MM.1S (cell line): Measurements from ENCODE around the gene TMEM9.

ENCODE experiments used
- DNase-seq: peaks from one replicate; pipeline ENCODE4 v3.0.0-alpha.2; 2015
- H2AFZ ChIP-seq: fragments of 300-600 bp; sonication (generic); 2 replicates; pipeline ENCODE4 v1.6.0; 2016; ENCODE audit warnings: antibody characterized with exemption, low read length
- H3F3A ChIP-seq: fragments of 300-600 bp; sonication (generic); 2 replicates; pipeline ENCODE4 v1.6.1; 2016; ENCODE audit warnings: mild to moderate bottlenecking, antibody characterized with exemption, low read length, moderate library complexity, mixed read lengths; ENCODE audit not compliant: insufficient read depth
- H3K27ac ChIP-seq: fragments of 300-600 bp; sonication (generic); 2 replicates; pipeline ENCODE4 v1.5.1; 2016; ENCODE audit warnings: mild to moderate bottlenecking, low read length
- H3K27me3 ChIP-seq: fragments of 300-600 bp; sonication (generic); replicated peaks from 2 replicates; pipeline ENCODE4 v1.6.0; 2016; ENCODE audit warnings: low read length; ENCODE audit not compliant: insufficient read depth
- H3K36me3 ChIP-seq: fragments of 300-600 bp; sonication (generic); replicated peaks from 2 replicates; pipeline ENCODE4 v1.6.1; 2016; ENCODE audit warnings: mild to moderate bottlenecking, low read length, mixed read lengths; ENCODE audit not compliant: insufficient read depth
- H3K4me1 ChIP-seq: fragments of 300-600 bp; sonication (generic); 2 replicates; pipeline ENCODE4 v1.6.1; 2016; ENCODE audit warnings: low read length, mixed read lengths
- H3K4me2 ChIP-seq: fragments of 300-600 bp; sonication (generic); 2 replicates; pipeline ENCODE4 v1.6.0; 2016; ENCODE audit warnings: low read depth, low read length
- H3K4me3 ChIP-seq: fragments of 300-600 bp; sonication (generic); 2 replicates; pipeline ENCODE4 v1.5.1; 2016; ENCODE audit warnings: low read length, mixed read lengths
- H3K79me2 ChIP-seq: fragments of 300-600 bp; sonication (generic); 2 replicates; pipeline ENCODE4 v1.6.1; 2016; ENCODE audit warnings: mixed run types, low read length, mixed read lengths
- H3K9ac ChIP-seq: fragments of 300-600 bp; sonication (generic); 2 replicates; pipeline ENCODE4 v1.6.1; 2016; ENCODE audit warnings: low read length, mixed read lengths
- H3K9me2 ChIP-seq: fragments of 300-600 bp; sonication (generic); replicated peaks from 2 replicates; pipeline ENCODE4 v1.6.1; 2016; ENCODE audit warnings: mild to moderate bottlenecking, low read length, mixed read lengths; ENCODE audit not compliant: insufficient read depth
- H3K9me3 ChIP-seq: fragments of 300-600 bp; sonication (generic); replicated peaks from 2 replicates; pipeline ENCODE4 v1.6.1; 2016; ENCODE audit warnings: mild to moderate bottlenecking, low read length, mixed read lengths; ENCODE audit not compliant: insufficient read depth
- H4K20me1 ChIP-seq: fragments of 300-600 bp; sonication (generic); 2 replicates; pipeline ENCODE4 v1.6.1; 2016; ENCODE audit warnings: mild to moderate bottlenecking, low read length, moderate library complexity, mixed read lengths; ENCODE audit not compliant: insufficient read depth
- CTCF ChIP-seq: fragments of 300-600 bp; sonication (generic); IDR thresholded peaks from 2 replicates; pipeline ENCODE4 v1.5.1; 2016; ENCODE audit warnings: antibody characterized with exemption, low read length, mixed read lengths
- EZH2 ChIP-seq: fragments of 300-600 bp; sonication (generic); optimal IDR thresholded peaks from 2 replicates; pipeline ENCODE3; 2017; ENCODE audit warnings: low read depth, mild to moderate bottlenecking, antibody characterized with exemption, low read length, mixed read lengths
- EZH2phosphoT487 ChIP-seq: fragments of 300-600 bp; sonication (generic); IDR thresholded peaks from 2 replicates; pipeline ENCODE4 v1.6.1; 2018; ENCODE audit warnings: antibody characterized with exemption, low read length

The TMEM9 gene

GRCh38 chr1:201149400-201149799 lies 4.9 kb downstream of the TMEM9 start:
- Histone ChIP-seq H3K4me2 (no peak overlapping the region), H3K79me2 (peaks cover 9% of the 10 kb centered on the region), H3K4me1 (peaks cover 7% of the 10 kb centered on the region; the same call in 1 of the 2 replicates), H3K27me3 (no peaks in the 10 kb centered on the region), H3K4me3 (no peak overlapping the region), H3K27ac (no peak overlapping the region), H3K36me3 (no peaks in the 10 kb centered on the region), H2AFZ (no peak overlapping the region), H3F3A (no peaks in the 10 kb centered on the region), H3K9ac (no peak overlapping the region), H3K9me3 (no peaks in the 10 kb centered on the region), H3K9me2 (no peaks in the 10 kb centered on the region), H4K20me1 (no peaks in the 10 kb centered on the region)
- DNase-seq = peak; percentile 69
- TF ChIP-seq CTCF (peak; percentile 70), EZH2phosphoT487 (no peak), EZH2 (no peak)

- H3K4me1 ChIP-seq = no peaks in the 10 kb centered on the region
- no peak overlapping the region for H2AFZ ChIP-seq
- H3K9me3 ChIP-seq = no peaks in the 10 kb centered on the region
- H3F3A ChIP-seq = no peaks in the 10 kb centered on the region
- no peaks in the 10 kb centered on the region for H3K9me2 ChIP-seq
- no peak overlapping the region for H3K4me2 ChIP-seq
- TF ChIP-seq CTCF = no peak
- TF ChIP-seq EZH2 = no peak
- no peak for TF ChIP-seq EZH2phosphoT487
- no peaks in the 10 kb centered on the region for H3K36me3 ChIP-seq
- no peak overlapping the region for H3K9ac ChIP-seq
- no peak for DNase-seq
- H3K79me2 ChIP-seq = no peaks in the 10 kb centered on the region
- no peak overlapping the region for H3K4me3 ChIP-seq
- H4K20me1 ChIP-seq = no peaks in the 10 kb centered on the region
- no peak overlapping the region for H3K27ac ChIP-seq
- no peaks in the 10 kb centered on the region for H3K27me3 ChIP-seq
Measured at GRCh38 chr1:201147396-201148015, 6.8 kb downstream of the TMEM9 start.

- TF ChIP-seq EZH2 = no peak
- TF ChIP-seq EZH2phosphoT487 = no peak
- no peak for TF ChIP-seq CTCF
- Histone ChIP-seq H3K4me2 (no peak overlapping the region), H3K4me3 (no peak overlapping the region), H3K36me3 (no peaks in the 10 kb centered on the region), H3K27ac (no peak overlapping the region), H3K79me2 (no peaks in the 10 kb centered on the region), H3K4me1 (no peaks in the 10 kb centered on the region), H3K9me2 (no peaks in the 10 kb centered on the region), H3F3A (no peaks in the 10 kb centered on the region), H3K9me3 (no peaks in the 10 kb centered on the region), H4K20me1 (no peaks in the 10 kb centered on the region), H3K9ac (no peak overlapping the region), H2AFZ (no peak overlapping the region), H3K27me3 (no peaks in the 10 kb centered on the region)
- DNase-seq = no peak
Measured at GRCh38 chr1:201146626-201147390, 7.5 kb downstream of the TMEM9 start.
